Measurements from ENCODE around the gene SLC30A10. TPM values are rescaled to one million over a fixed set of nuclear protein-coding genes. Genes with fewer than 3 reads are reported as not detected.
A peak's percentile ranks its signal among the peaks of the same experiment; 100 is the strongest.

Gene SLC30A10
- total and polyA plus RNA-seq, 2 of the 13 experiments (the other 11 are each of a cell fraction or from before 2014, with no cell fraction given), result 20.9 to 30.2 TPM

DNA sequence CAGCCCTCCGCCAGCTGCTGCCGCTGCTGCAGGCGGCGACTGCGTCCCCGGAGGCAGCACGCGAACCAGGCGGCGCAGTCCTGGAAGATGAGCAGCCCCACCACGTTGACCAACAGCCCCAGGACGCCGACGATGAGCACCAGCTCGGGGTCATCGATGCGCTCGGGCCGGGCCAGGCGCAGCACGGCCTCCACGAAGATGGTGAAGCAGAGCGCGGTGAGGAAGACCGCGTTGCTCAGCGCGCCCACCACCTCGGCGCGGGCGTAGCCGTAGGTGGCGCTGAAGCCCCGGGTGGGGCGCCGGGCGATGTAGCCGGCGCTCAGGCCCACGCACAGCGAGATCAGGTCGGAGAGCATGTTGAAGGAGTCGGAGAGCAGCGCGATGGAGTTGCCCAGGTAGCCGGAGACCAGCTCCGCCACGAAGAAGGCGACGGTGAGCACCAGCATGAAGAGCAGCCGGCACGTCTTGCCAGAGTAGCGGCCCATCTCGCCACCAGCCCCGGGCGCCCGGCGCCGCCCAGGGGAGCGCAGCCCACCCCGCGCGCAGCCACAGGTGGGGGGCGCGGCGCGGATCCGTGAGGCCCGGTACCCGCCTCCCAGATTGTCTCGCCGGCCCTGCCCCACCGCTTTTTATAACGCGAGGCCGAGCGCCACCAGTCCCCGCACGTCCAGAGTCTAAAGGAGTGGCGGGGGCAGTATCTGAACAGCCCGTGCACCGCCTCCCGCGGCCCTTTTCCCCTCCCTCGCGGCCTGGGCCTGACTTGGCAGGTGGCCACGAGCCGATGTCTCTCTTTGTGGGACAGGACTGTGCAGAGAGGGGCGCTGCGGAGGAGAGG is at the start of gene SLC30A10 (continued):
- TF ChIP-seq, protein P1, sequence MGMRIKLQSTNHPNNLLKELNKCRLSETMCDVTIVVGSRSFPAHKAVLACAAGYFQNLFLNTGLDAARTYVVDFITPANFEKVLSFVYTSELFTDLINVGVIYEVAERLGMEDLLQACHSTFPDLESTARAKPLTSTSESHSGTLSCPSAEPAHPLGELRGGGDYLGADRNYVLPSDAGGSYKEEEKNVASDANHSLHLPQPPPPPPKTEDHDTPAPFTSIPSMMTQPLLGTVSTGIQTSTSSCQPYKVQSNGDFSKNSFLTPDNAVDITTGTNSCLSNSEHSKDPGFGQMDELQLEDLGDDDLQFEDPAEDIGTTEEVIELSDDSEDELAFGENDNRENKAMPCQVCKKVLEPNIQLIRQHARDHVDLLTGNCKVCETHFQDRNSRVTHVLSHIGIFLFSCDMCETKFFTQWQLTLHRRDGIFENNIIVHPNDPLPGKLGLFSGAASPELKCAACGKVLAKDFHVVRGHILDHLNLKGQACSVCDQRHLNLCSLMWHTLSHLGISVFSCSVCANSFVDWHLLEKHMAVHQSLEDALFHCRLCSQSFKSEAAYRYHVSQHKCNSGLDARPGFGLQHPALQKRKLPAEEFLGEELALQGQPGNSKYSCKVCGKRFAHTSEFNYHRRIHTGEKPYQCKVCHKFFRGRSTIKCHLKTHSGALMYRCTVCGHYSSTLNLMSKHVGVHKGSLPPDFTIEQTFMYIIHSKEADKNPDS (CRISPR knock-in tag; IDR thresholded peaks at IDR 0.05), result peak; percentile 88; the same call in 1 of the 2 replicates
- TF ChIP-seq SPEN (CRISPR knock-in tag; IDR thresholded peaks at IDR 0.05; ENCODE audit: low read depth) (peak; percentile 58; the same call in 1 of the 2 replicates), ZNF234 (CRISPR knock-in tag; conservative IDR thresholded peaks at IDR 0.05) (peak; percentile 70), SIN3A (IDR thresholded peaks at IDR 0.05; ENCODE audit: borderline replicate concordance, low read depth, low read length) (peak; percentile 66; the same call in 1 of the 2 replicates), TCF7L2 (IDR thresholded peaks at IDR 0.05; ENCODE audit: low read depth, low read length) (no peak), ZNF564 (CRISPR knock-in tag; IDR thresholded peaks at IDR 0.05) (peak; percentile 62; the same call in 1 of the 2 replicates), ONECUT2 (CRISPR knock-in tag; IDR thresholded peaks at IDR 0.05) (peak; percentile 65), ZNF678 (CRISPR knock-in tag; IDR thresholded peaks at IDR 0.05) (no peak), HES4 (CRISPR knock-in tag; IDR thresholded peaks at IDR 0.05; ENCODE audit: borderline replicate concordance) (peak; percentile 87), NRL (CRISPR knock-in tag; IDR thresholded peaks at IDR 0.05; ENCODE audit: borderline replicate concordance) (peak; percentile 42), HOXD1 (CRISPR knock-in tag; IDR thresholded peaks at IDR 0.05) (no peak), ZNF841 (CRISPR knock-in tag; IDR thresholded peaks at IDR 0.05; ENCODE audit: borderline replicate concordance) (0 out of 2 replicates have a peak, but pooled peaks have one; percentile 40), ZMAT3 (CRISPR knock-in tag; conservative IDR thresholded peaks at IDR 0.05) (peak; percentile 13; the same call in 1 of the 2 replicates), TGIF2 (CRISPR knock-in tag; IDR thresholded peaks at IDR 0.05) (0 out of 2 replicates have a peak, but pooled peaks have one; percentile 25), ZFP90 (CRISPR knock-in tag; IDR thresholded peaks at IDR 0.05; ENCODE audit: borderline replicate concordance) (peak; percentile 6; the same call in 1 of the 2 replicates)
- TF ChIP-seq, protein P2, sequence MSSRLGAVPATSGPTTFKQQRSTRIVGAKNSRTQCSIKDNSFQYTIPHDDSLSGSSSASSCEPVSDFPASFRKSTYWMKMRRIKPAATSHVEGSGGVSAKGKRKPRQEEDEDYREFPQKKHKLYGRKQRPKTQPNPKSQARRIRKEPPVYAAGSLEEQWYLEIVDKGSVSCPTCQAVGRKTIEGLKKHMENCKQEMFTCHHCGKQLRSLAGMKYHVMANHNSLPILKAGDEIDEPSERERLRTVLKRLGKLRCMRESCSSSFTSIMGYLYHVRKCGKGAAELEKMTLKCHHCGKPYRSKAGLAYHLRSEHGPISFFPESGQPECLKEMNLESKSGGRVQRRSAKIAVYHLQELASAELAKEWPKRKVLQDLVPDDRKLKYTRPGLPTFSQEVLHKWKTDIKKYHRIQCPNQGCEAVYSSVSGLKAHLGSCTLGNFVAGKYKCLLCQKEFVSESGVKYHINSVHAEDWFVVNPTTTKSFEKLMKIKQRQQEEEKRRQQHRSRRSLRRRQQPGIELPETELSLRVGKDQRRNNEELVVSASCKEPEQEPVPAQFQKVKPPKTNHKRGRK (CRISPR knock-in tag; IDR thresholded peaks at IDR 0.05), result 0 out of 2 replicates have a peak, but pooled peaks have one; percentile 37
- TF ChIP-seq, protein P3, sequence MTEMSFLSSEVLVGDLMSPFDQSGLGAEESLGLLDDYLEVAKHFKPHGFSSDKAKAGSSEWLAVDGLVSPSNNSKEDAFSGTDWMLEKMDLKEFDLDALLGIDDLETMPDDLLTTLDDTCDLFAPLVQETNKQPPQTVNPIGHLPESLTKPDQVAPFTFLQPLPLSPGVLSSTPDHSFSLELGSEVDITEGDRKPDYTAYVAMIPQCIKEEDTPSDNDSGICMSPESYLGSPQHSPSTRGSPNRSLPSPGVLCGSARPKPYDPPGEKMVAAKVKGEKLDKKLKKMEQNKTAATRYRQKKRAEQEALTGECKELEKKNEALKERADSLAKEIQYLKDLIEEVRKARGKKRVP (CRISPR knock-in tag; IDR thresholded peaks at IDR 0.05), result peak in 1 of 2 experiments; percentile 58; a peak in 2 of 4 replicates
- TF ChIP-seq, protein P4, sequence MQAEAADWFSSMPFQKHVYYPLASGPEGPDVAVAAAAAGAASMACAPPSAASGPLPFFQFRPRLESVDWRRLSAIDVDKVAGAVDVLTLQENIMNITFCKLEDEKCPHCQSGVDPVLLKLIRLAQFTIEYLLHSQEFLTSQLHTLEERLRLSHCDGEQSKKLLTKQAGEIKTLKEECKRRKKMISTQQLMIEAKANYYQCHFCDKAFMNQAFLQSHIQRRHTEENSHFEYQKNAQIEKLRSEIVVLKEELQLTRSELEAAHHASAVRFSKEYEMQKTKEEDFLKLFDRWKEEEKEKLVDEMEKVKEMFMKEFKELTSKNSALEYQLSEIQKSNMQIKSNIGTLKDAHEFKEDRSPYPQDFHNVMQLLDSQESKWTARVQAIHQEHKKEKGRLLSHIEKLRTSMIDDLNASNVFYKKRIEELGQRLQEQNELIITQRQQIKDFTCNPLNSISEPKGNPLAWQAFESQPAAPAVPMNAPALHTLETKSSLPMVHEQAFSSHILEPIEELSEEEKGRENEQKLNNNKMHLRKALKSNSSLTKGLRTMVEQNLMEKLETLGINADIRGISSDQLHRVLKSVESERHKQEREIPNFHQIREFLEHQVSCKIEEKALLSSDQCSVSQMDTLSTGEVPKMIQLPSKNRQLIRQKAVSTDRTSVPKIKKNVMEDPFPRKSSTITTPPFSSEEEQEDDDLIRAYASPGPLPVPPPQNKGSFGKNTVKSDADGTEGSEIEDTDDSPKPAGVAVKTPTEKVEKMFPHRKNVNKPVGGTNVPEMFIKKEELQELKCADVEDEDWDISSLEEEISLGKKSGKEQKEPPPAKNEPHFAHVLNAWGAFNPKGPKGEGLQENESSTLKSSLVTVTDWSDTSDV (CRISPR knock-in tag; IDR thresholded peaks at IDR 0.05), result peak; percentile 26; the same call in 1 of the 2 replicates
